GM18873 (cell line): Measurements from ENCODE around the gene CGB1.
"Not testable (repeated sequence)": the region's sequence is repeated elsewhere in the genome, so short reads cannot be mapped to it uniquely, and the experiment has no call there.

Experiments
- ATAC-seq: cut with Tn5 transposase; IDR thresholded peaks from one replicate; pipeline ENCODE4 v1.9.1; 2021; ENCODE audit warnings: mild to moderate bottlenecking, moderate library complexity, moderate number of reproducible peaks; ENCODE audit not compliant: unreplicated experiment, low FRiP score

The CGB1 gene

DNA sequence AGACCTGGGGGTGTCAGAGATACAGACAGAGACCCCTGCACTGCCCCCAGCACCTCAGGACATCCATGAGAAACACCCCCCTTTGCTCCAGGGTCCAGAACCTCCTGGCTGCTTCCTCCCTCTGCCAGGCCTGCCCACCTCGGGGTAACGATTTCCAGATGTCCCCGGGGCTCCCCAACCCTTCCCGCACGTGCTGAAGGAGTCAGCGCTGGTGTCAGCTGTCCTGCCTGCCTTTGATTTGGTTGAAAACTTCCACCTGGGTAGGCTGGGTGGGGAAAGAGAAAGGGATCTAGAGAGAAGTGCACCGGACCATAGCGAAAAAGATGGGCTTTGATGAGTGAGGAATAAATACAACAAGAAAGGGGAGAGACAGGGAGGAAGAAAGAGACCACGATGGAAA lies 22.4 kb upstream of the CGB1 start:
- ATAC-seq: no peak

DNA sequence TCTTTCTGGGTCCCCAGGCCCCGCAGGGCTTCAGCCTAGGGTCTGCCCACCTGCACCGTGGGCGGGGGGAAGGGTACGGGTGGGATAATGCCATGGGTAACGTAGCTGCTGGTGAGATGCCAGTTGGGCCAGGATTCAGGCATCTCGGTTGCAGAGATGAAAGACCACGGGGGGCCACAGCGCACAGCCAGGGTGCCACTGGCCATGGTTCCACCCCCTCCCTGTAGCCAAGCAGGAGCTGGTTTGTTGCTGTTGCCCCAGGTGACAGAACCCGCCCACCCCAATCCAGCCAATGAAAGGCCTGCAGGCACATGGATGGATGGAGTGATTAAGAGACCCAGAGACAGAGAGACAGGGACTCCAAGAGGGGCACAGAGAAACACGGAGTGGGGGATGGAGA lies 21.9 kb upstream of the CGB1 start:
- ATAC-seq: no peak

- no peak for ATAC-seq
Observed at GRCh38 chr19:49057636-49058234, 21.0 kb upstream of the CGB1 start, which contains the start of gene CGB7. Gene CGB7, minus strand, starts transcription at chr19:49057749. Its CDS starts 2,374 bp downstream, at chr19:49055375.

GRCh38 chr19:49056902-49057596 lies 20.4 kb upstream of the CGB1 start:
- ATAC-seq: not testable (repeated sequence)

DNA sequence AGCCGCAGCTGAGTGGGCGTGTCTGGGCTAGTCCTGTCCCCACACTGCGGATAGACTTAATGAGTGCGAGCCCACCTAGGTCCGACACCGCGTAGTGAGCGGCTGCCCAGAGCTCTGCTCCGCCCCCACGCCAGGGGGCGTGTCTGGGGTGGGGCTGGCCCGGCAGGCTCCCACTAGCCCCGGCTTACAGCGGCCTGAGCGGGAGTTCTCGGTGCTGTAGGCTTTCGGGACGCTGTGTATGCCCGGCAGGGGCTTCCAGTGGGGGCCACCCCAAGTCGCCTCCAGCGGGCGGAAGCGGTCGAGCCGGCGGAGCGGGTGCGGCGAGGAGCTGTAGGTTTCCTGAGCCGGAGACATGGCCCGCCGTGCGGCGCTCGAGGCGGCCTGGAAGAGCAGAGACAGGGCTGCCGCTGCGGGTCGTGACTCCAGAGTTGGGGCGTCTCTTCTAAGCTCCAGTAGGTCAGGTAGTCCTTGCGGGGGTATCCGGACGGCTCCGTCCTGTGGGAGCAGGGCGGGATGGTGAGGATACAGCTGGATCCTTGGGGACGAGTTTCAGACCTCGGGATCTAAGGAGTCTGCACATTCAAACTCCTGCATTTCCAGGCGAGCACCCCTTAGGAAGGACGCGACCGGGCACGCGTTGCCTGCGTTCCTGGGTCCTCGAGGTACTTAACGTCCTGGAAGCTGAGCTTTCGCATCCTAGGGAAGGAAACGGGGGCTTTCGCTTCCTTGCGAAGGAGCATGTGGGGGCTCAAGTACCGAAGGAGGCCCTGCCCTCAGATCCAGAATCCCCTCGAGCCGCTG lies 19.6 kb upstream of the CGB1 start:
- no peak for ATAC-seq

GRCh38 chr19:49050376-49051033 lies 13.8 kb upstream of the CGB1 start:
- ATAC-seq: not testable (repeated sequence)

GRCh38 chr19:49049834-49050233 lies 13.1 kb upstream of the CGB1 start:
- ATAC-seq: not testable (repeated sequence)

- ATAC-seq: not testable (repeated sequence)
Observed at GRCh38 chr19:49049011-49049410, 12.3 kb upstream of the CGB1 start, which contains the start of gene CGB8. Gene CGB8, minus strand, starts transcription at chr19:49049111. Its CDS starts 372 bp downstream, at chr19:49048739.

DNA sequence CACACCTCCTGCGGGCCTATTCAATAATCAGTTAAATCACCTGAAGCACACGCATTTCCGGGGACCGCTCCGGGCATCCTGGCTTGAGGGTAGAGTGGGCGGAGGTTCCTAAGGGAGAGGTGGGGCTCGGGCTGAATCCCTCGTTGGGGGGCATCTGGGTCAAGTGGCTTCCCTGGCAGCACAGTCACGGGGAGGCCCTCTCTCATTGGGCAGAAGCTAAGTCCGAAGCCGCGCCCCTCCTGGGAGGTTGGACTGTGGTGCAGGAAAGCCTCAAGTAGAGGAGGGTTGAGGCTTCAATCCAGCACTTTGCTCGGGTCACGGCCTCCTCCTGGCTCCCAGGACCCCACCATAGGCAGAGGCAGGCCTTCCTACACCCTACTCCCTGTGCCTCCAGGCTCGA lies 6.9 kb upstream of the CGB1 start, which contains the start of gene CGB5:
TSS of gene CGB5 (plus strand) at position 301 of the 400 bp plus-strand sequence. CDS start 362 bp downstream, outside the sequence.
- not testable (repeated sequence) for ATAC-seq

DNA sequence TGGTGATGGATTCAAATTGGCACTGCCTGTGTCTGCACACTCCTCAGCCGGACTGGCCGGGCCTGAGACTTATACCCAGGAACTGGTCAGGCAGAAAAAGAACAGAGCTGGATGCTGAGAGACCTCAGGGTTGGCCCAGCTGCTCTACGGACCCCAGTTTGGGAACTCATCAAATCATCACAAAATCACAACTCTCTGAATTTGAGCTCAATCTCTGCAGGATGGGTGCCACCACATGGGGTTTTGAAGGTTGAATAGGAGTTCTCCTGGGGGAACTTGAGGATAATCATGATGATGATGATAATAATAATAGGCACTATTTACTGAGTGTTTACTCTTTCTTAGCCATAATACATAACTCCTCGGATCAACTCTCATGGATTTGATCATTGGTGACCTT lies 6.0 kb upstream of the CGB1 start:
- ATAC-seq: not testable (repeated sequence)

GRCh38 chr19:49042177-49042576 lies 5.5 kb upstream of the CGB1 start:
- ATAC-seq: no peak

- ATAC-seq: not testable (repeated sequence)
Observed at GRCh38 chr19:49039736-49040135, 3.0 kb upstream of the CGB1 start.

GRCh38 chr19:49038557-49039276 lies 2.0 kb upstream of the CGB1 start:
- not testable (repeated sequence) for ATAC-seq

- not testable (repeated sequence) for ATAC-seq
Observed at GRCh38 chr19:49038111-49038510, 1.4 kb upstream of the CGB1 start.

GRCh38 chr19:49031642-49032301 lies 4.9 kb downstream of the CGB1 start, which contains the start of gene CGB2:
Gene CGB2, plus strand, starts transcription at chr19:49031890. Its CDS starts 206 bp downstream, at chr19:49032096.
- ATAC-seq: not testable (repeated sequence)

GRCh38 chr19:49030323-49030722 lies 6.4 kb downstream of the CGB1 start:
- not testable (repeated sequence) for ATAC-seq

DNA sequence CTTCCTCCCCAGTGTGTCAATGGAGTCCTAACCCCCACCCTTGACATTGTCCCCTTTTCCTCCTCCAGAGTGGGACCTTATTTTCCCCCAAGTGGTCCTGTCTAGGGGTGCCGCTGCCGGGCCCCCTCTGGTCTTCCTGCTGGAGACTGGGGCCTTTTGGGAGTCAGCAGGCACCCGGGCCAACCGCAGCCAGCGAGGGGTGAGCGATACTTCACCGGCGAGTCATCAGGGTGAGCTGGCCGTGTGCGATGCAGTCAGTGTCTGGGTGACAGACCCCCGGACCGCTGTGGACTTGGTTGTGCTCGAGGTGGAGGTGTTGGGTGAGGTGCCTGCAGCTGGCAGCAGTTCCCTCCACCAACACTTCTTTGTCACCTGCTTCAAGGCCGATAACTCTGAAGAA lies 6.9 kb downstream of the CGB1 start:
- not testable (repeated sequence) for ATAC-seq

- ATAC-seq: not testable (repeated sequence)
Observed at GRCh38 chr19:49028686-49029085, 8.0 kb downstream of the CGB1 start.

DNA sequence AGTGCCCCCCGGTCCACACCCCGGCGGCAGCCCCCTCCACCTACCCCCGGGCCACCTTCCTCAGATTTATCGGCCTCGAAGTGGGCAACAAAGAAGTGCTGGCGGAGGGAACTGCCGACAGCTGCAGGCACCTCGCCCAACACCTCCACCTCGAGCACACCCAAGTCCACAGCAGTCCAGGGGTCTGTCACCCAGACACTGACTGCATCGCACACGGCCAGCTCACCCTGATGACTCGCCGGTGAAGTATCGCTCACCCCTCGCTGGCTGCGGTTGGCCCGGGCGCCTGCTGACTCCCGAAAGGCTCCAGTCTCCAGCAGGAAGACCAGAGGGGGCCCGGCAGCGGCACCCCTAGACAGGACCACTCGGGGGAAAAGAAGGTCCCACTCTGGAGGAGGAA lies 11.1 kb downstream of the CGB1 start:
- ATAC-seq: not testable (repeated sequence)
